CD4-positive, alpha-beta T cell treated with Interleukin-15 for 4 hours (primary cell): Measurements from ENCODE around the gene TAB2.
A peak's percentile ranks its signal among the peaks of the same experiment; 100 is the strongest.

Experiments used
- DNase-seq: peaks from one replicate; pipeline ENCODE4 v3.0.0-alpha.2; 2020; ENCODE audit warnings: low spot score

The TAB2 gene

GRCh38 chr6:149414821-149415220, 97.3 kb downstream of the TAB2 start:
- DNase-seq, result no peak

- no peak for DNase-seq
Measured at GRCh38 chr6:149419696-149420404, 102.3 kb downstream of the TAB2 start.

GRCh38 chr6:149421132-149421531, 103.6 kb downstream of the TAB2 start:
- DNase-seq, result no peak

GRCh38 chr6:149422581-149422980, 105.1 kb downstream of the TAB2 start:
- no peak for DNase-seq

- no peak for DNase-seq
Measured at GRCh38 chr6:149423964-149424440, 106.5 kb downstream of the TAB2 start.

GRCh38 chr6:149425224-149425623, 107.7 kb downstream of the TAB2 start:
- DNase-seq, result no peak

- DNase-seq, result no peak
Measured at GRCh38 chr6:149425754-149426153, 108.2 kb downstream of the TAB2 start.

GRCh38 chr6:149428606-149429005, 111.1 kb downstream of the TAB2 start:
- DNase-seq, result no peak

- DNase-seq, result no peak
Measured at GRCh38 chr6:149429427-149430360, 112.2 kb downstream of the TAB2 start.

GRCh38 chr6:149431905-149432775, 114.6 kb downstream of the TAB2 start:
- DNase-seq, result peak; percentile 91

- DNase-seq, result no peak
Measured at GRCh38 chr6:149433405-149433804, 115.9 kb downstream of the TAB2 start.

GRCh38 chr6:149433881-149434280, 116.4 kb downstream of the TAB2 start:
- no peak for DNase-seq

- no peak for DNase-seq
Measured at GRCh38 chr6:149435919-149436586, 118.5 kb downstream of the TAB2 start.

GRCh38 chr6:149436647-149437046, 119.1 kb downstream of the TAB2 start:
- no peak for DNase-seq

- DNase-seq, result no peak
Measured at GRCh38 chr6:149437212-149437611, 119.7 kb downstream of the TAB2 start.

GRCh38 chr6:149438855-149439254, 121.3 kb downstream of the TAB2 start:
- DNase-seq, result no peak

- no peak for DNase-seq
Measured at GRCh38 chr6:149439626-149440025, 122.1 kb downstream of the TAB2 start.

GRCh38 chr6:149440735-149441671, 123.5 kb downstream of the TAB2 start:
- no peak for DNase-seq

- no peak for DNase-seq
Measured at GRCh38 chr6:149441740-149442139, 124.2 kb downstream of the TAB2 start.

- no peak for DNase-seq
Measured at GRCh38 chr6:149443411-149444181, 126.1 kb downstream of the TAB2 start.
